NCI-H1417 treated with DMSO at 0.1 percent for 48 hours (cell line): ENCODE results near the gene PZP.

Experiments
- DNase-seq: peaks from one replicate; lab custom pipeline; 2025; lab: John Stamatoyannopoulos, UW

PZP gene

GRCh38 chr12:9103050-9103849 lies 104.9 kb downstream of the PZP start:
- no peak for DNase-seq

GRCh38 chr12:9101018-9101687 lies 107.0 kb downstream of the PZP start:
- DNase-seq = no peak

GRCh38 chr12:9099552-9100190 lies 108.5 kb downstream of the PZP start:
- DNase-seq = no peak
